ENCODE measurements around the gene RFNG. TPM values are rescaled to one million over a fixed set of nuclear protein-coding genes. Genes with fewer than 3 reads are reported as not detected.

RFNG gene
- total RNA-seq, 1 donor, result 46.3 TPM

DNA sequence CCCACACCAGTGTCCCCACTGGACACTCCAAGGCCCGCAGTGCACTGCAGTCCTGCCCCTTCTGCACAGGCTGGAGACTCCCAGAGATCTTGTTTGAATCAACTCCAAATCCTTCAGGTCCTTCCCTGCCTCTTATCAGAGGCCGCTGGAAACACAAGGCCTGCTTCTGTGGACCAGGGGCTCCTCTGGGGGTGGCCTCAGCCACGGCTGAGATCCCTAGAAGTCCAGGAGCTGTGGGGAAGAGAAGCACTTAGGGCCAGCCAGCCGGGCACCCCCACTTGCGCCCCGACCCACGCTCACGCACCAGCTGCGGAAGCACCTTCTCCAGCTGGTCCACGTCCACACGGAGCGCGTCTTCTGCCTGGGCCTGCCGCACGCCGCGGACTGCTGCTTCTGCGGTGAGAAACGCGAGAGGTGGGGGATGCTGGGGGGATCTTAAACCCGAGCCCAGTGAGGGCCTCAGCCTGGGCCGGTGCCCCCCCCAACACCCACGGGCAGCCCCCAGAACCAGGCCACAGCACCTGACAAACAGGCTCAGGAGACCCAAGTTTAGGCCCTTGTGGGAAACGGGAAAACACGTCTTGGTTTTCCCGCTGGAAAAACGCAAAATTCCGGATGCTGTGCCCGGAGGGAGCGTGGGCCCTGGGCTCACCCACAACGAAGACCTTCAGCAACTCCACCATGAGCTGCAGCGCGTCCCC is 32.5 kb downstream of the RFNG start:
- no peaks in the 10 kb centered on the region for H3K9me3 ChIP-seq (ENCODE audit: low read depth, low read length)
- TF ChIP-seq, protein P1, sequence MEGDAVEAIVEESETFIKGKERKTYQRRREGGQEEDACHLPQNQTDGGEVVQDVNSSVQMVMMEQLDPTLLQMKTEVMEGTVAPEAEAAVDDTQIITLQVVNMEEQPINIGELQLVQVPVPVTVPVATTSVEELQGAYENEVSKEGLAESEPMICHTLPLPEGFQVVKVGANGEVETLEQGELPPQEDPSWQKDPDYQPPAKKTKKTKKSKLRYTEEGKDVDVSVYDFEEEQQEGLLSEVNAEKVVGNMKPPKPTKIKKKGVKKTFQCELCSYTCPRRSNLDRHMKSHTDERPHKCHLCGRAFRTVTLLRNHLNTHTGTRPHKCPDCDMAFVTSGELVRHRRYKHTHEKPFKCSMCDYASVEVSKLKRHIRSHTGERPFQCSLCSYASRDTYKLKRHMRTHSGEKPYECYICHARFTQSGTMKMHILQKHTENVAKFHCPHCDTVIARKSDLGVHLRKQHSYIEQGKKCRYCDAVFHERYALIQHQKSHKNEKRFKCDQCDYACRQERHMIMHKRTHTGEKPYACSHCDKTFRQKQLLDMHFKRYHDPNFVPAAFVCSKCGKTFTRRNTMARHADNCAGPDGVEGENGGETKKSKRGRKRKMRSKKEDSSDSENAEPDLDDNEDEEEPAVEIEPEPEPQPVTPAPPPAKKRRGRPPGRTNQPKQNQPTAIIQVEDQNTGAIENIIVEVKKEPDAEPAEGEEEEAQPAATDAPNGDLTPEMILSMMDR (IDR thresholded peaks at IDR 0.05; ENCODE audit: extremely low read depth, low read depth, low read length), result no peak
- no peak overlapping the region for H2AFZ ChIP-seq (ENCODE audit: low read length)
- peaks cover 28% of the 10 kb centered on the region for H4K20me1 ChIP-seq (ENCODE audit: insufficient read depth, low read length)
- no peak overlapping the region for H3K4me2 ChIP-seq (ENCODE audit: insufficient read depth, low read length)
- H3K4me3 ChIP-seq (ENCODE audit: insufficient read depth, low read length), result no peak overlapping the region
- no peak overlapping the region for H3K27ac ChIP-seq (ENCODE audit: low read depth, low read length)
- H3K36me3 ChIP-seq (ENCODE audit: insufficient read depth, low read length), result no peaks in the 10 kb centered on the region
- peaks cover 8% of the 10 kb centered on the region for H3K79me2 ChIP-seq (ENCODE audit: insufficient read depth, low read length)
- no peaks in the 10 kb centered on the region for H3K27me3 ChIP-seq (ENCODE audit: insufficient read depth, low read length)
- peaks cover 19% of the 10 kb centered on the region for H3K4me1 ChIP-seq (ENCODE audit: insufficient read depth, low read length)
- peak; percentile 83 for DNase-seq (ENCODE audit: insufficient read length, low spot score, missing footprints)

- Histone ChIP-seq H3K36me3 (ENCODE audit: insufficient read depth, low read length) (no peaks in the 10 kb centered on the region), H3K79me2 (ENCODE audit: insufficient read depth, low read length) (peaks cover 8% of the 10 kb centered on the region), H4K20me1 (ENCODE audit: insufficient read depth, low read length) (peaks cover 28% of the 10 kb centered on the region), H2AFZ (ENCODE audit: low read length) (no peak overlapping the region), H3K4me1 (ENCODE audit: insufficient read depth, low read length) (peaks cover 14% of the 10 kb centered on the region), H3K27me3 (ENCODE audit: insufficient read depth, low read length) (no peaks in the 10 kb centered on the region), H3K9me3 (ENCODE audit: low read depth, low read length) (no peaks in the 10 kb centered on the region), H3K4me3 (ENCODE audit: insufficient read depth, low read length) (no peak overlapping the region), H3K4me2 (ENCODE audit: insufficient read depth, low read length) (no peak overlapping the region), H3K27ac (ENCODE audit: low read depth, low read length) (no peak overlapping the region)
- TF ChIP-seq, protein P1 (IDR thresholded peaks at IDR 0.05; ENCODE audit: extremely low read depth, low read depth, low read length), result no peak
- peak; percentile 76 for DNase-seq (ENCODE audit: insufficient read length, low spot score, missing footprints)
These were observed 33.2 kb downstream of the RFNG start for GRCh38 chr17:82018152-82018988.

GRCh38 chr17:82017612-82018151 is 33.9 kb downstream of the RFNG start:
- no peaks in the 10 kb centered on the region for H3K36me3 ChIP-seq (ENCODE audit: insufficient read depth, low read length)
- no peak overlapping the region for H3K27ac ChIP-seq (ENCODE audit: low read depth, low read length)
- H2AFZ ChIP-seq (ENCODE audit: low read length), result no peak overlapping the region

More at GRCh38 chr17:82017612-82018151, 33.9 kb downstream of the RFNG start:
- H4K20me1 ChIP-seq (ENCODE audit: insufficient read depth, low read length), result peaks cover 28% of the 10 kb centered on the region
- peak; percentile 88 for DNase-seq (ENCODE audit: insufficient read length, low spot score, missing footprints)
- TF ChIP-seq, protein P1 (IDR thresholded peaks at IDR 0.05; ENCODE audit: extremely low read depth, low read depth, low read length), result no peak
- no peak overlapping the region for H3K4me2 ChIP-seq (ENCODE audit: insufficient read depth, low read length)
- H3K4me1 ChIP-seq (ENCODE audit: insufficient read depth, low read length), result peaks cover 14% of the 10 kb centered on the region
- no peaks in the 10 kb centered on the region for H3K27me3 ChIP-seq (ENCODE audit: insufficient read depth, low read length)
- H3K79me2 ChIP-seq (ENCODE audit: insufficient read depth, low read length), result peaks cover 8% of the 10 kb centered on the region
- no peak overlapping the region for H3K4me3 ChIP-seq (ENCODE audit: insufficient read depth, low read length)
- no peaks in the 10 kb centered on the region for H3K9me3 ChIP-seq (ENCODE audit: low read depth, low read length)
